Activated CD8-positive, alpha-beta T cell treated with anti-CD3 and anti-CD28 coated beads for 36 hours (primary cell): Measurements from ENCODE around the gene FNDC1. TPM values are rescaled to one million over a fixed set of nuclear protein-coding genes. Genes with fewer than 3 reads are reported as not detected.

ENCODE experiments used
- ATAC-seq: fragments of 200-7000 bp; cut with Tn5 transposase; one replicate; pipeline ENCODE4 v1.10.0; 2021; ENCODE audit warnings: mild to moderate bottlenecking, moderate library complexity
- CTCF ChIA-PET: fragments of 350-600 bp; sonication (Branson Sonifier 250); formaldehyde crosslinking; loops from one replicate; lab custom pipeline; 2021; ENCODE audit warnings: antibody characterized with exemption; lab: Charles Lee
- POLR2A ChIA-PET: fragments of 350-600 bp; sonication (Branson Sonifier 250); formaldehyde crosslinking; loops from one replicate; lab custom pipeline; 2021; ENCODE audit warnings: antibody characterized with exemption; lab: Charles Lee
- DNase-seq: peaks from one replicate; pipeline ENCODE4 v3.0.0-alpha.2; 2020
- H3K27ac Mint-ChIP-seq: one replicate; pipeline ENCODE4 v1.8.0; 2021; ENCODE audit warnings: mild to moderate bottlenecking, mixed read lengths
- H3K27me3 Mint-ChIP-seq: one replicate; pipeline ENCODE4 v1.8.0; 2021; ENCODE audit warnings: mixed read lengths
- H3K36me3 Mint-ChIP-seq: one replicate; pipeline ENCODE4 v1.8.0; 2021; ENCODE audit warnings: low read depth, mixed read lengths
- H3K4me1 Mint-ChIP-seq: one replicate; pipeline ENCODE4 v1.8.0; 2021; ENCODE audit warnings: low read depth, mixed read lengths
- H3K4me3 Mint-ChIP-seq: one replicate; pipeline ENCODE4 v1.8.0; 2021; ENCODE audit warnings: mild to moderate bottlenecking, moderate library complexity, mixed read lengths
- H3K9me3 Mint-ChIP-seq: one replicate; pipeline ENCODE4 v1.8.0; 2021; ENCODE audit warnings: mixed read lengths
- intact Hi-C: fragments of 100-400 bp; cut with micrococcal nuclease; formaldehyde crosslinking; loops from one replicate; pipeline ENCODE4 v1.10.0; 2022
- total RNA-seq, 2 experiments: library from RNA; stranded (reverse); gene quantifications; one replicate each; pipeline ENCODE4 v1.2.3, GENCODE V29; 2021
- TF ChIP-seq, protein P1 (sequence below): fragments of 200-600 bp; IDR thresholded peaks from one replicate; pipeline ENCODE4 v1.8.0; 2022; ENCODE audit warnings: antibody characterized with exemption, mild to moderate bottlenecking

FNDC1 gene
- total RNA-seq, 2 experiments from 2014 or later, result not detected

DNA sequence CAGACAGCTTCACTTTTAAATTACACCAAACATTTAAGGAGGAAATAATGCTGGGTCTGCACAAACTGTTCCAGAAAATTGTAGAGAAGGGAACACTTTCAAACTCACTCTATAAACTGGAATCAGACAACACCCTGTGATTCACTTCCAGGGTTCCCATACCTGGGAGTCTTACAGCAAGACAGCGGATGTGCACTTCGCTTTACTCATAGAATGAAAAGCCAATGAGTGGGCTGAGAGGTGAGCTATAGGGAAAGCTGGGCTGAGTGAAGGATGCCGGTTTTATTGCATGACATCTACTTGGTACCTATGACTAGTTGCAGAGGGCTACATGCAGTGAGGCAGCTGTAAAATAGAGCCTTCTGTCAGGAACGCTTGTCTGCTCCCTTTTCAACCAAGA is 152.1 kb downstream of the FNDC1 start:
- H3K27ac Mint-ChIP-seq, result no peak overlapping the region
- H3K9me3 Mint-ChIP-seq, result no peaks in the 10 kb centered on the region
- TF ChIP-seq, protein P1, sequence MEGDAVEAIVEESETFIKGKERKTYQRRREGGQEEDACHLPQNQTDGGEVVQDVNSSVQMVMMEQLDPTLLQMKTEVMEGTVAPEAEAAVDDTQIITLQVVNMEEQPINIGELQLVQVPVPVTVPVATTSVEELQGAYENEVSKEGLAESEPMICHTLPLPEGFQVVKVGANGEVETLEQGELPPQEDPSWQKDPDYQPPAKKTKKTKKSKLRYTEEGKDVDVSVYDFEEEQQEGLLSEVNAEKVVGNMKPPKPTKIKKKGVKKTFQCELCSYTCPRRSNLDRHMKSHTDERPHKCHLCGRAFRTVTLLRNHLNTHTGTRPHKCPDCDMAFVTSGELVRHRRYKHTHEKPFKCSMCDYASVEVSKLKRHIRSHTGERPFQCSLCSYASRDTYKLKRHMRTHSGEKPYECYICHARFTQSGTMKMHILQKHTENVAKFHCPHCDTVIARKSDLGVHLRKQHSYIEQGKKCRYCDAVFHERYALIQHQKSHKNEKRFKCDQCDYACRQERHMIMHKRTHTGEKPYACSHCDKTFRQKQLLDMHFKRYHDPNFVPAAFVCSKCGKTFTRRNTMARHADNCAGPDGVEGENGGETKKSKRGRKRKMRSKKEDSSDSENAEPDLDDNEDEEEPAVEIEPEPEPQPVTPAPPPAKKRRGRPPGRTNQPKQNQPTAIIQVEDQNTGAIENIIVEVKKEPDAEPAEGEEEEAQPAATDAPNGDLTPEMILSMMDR, result no peak
- ChIA-PET POLR2A (no interaction called here), CTCF (interaction anchor here (3.4 kb wide), 1 partner anchor 69 kb away, joined by 13 read pairs; no protein-coding TSS in a partner anchor)
- intact Hi-C loops, result no loop called here
- peaks cover 7% of the 10 kb centered on the region for H3K27me3 Mint-ChIP-seq
- no peaks in the 10 kb centered on the region for H3K36me3 Mint-ChIP-seq
- no peaks in the 10 kb centered on the region for H3K4me1 Mint-ChIP-seq
- no peak for DNase-seq
- no peak for ATAC-seq
- H3K4me3 Mint-ChIP-seq, result no peak overlapping the region

Other genes starting within 250 kb of the FNDC1 start
- 1 to 10 TPM; 4.2 TPM for gene RSPH3, start 169.2 kb upstream of the FNDC1 start, total RNA-seq
- gene TAGAP, start 124.4 kb upstream of the FNDC1 start, total RNA-seq, result 100 to 1,000 TPM; 112 to 113 TPM